Brain microvascular endothelial cell (primary cell): ENCODE results near the gene POLR3H.

ENCODE experiments used
- DNase-seq: peaks from one replicate; pipeline ENCODE4 v3.0.0-alpha.2; 2020
- H3K27ac ChIP-seq: fragments of 250-450 bp; sonication (Bioruptor Pico); 2 replicates; pipeline ENCODE4 v1.5.1; 2020; ENCODE audit warnings: mild to moderate bottlenecking, moderate library complexity
- H3K27me3 ChIP-seq: fragments of 250-450 bp; sonication (Bioruptor Pico); replicated peaks from 2 replicates; pipeline ENCODE4 v1.5.1; 2020; ENCODE audit warnings: mild to moderate bottlenecking
- H3K36me3 ChIP-seq: fragments of 250-450 bp; sonication (Bioruptor Pico); replicated peaks from 2 replicates; pipeline ENCODE4 v1.5.1; 2020; ENCODE audit warnings: mild to moderate bottlenecking
- H3K4me3 ChIP-seq: 2 replicates; pipeline ENCODE4 v1.5.1; 2011; ENCODE audit warnings: low read depth, mild to moderate bottlenecking, control low read depth, low read length, moderate library complexity
- CTCF ChIP-seq: IDR thresholded peaks from 2 replicates; pipeline ENCODE4 v1.5.1; 2011; ENCODE audit warnings: low read depth, mild to moderate bottlenecking, moderate library complexity, low read length, control low read depth, inconsistent platforms; ENCODE audit errors: missing control alignments
- in situ Hi-C: cut with HindIII; loops from 2 replicates; pipeline ENCODE4 v1.10.0; 2017; ENCODE audit warnings: low sequenced_read_pairs, low pct_ligation_motif_present

Gene POLR3H

GRCh38 chr22:41521126-41521525 is 23.1 kb downstream of the POLR3H start:
- no peak overlapping the region for H3K4me3 ChIP-seq
- no peaks in the 10 kb centered on the region for H3K27me3 ChIP-seq
- peaks cover 27% of the 10 kb centered on the region for H3K36me3 ChIP-seq
- no peak for DNase-seq
- TF ChIP-seq CTCF = no peak
- in situ Hi-C loops = no loop called here
- H3K27ac ChIP-seq = no peak overlapping the region

GRCh38 chr22:41518048-41518347 is 26.3 kb downstream of the POLR3H start:
- Histone ChIP-seq H3K27ac (no peak overlapping the region), H3K4me3 (no peak overlapping the region), H3K36me3 (peaks cover 34% of the 10 kb centered on the region), H3K27me3 (no peaks in the 10 kb centered on the region)
- no peak for DNase-seq
- in situ Hi-C loops = no loop called here
- TF ChIP-seq CTCF = no peak

GRCh38 chr22:41517172-41518047 is 26.9 kb downstream of the POLR3H start:
- in situ Hi-C loops = no loop called here
- Histone ChIP-seq H3K27ac (no peak overlapping the region), H3K27me3 (no peaks in the 10 kb centered on the region), H3K4me3 (no peak overlapping the region), H3K36me3 (peaks cover 37% of the 10 kb centered on the region)
- DNase-seq = peak; percentile 34
- TF ChIP-seq CTCF = peak; percentile 93

- no peak overlapping the region for H3K4me3 ChIP-seq
- DNase-seq = no peak
- H3K27ac ChIP-seq = no peak overlapping the region
- H3K27me3 ChIP-seq = no peaks in the 10 kb centered on the region
- peaks cover 41% of the 10 kb centered on the region for H3K36me3 ChIP-seq
- TF ChIP-seq CTCF = no peak
- in situ Hi-C loops = no loop called here
Observed at GRCh38 chr22:41516462-41516861, 27.8 kb downstream of the POLR3H start.

- Histone ChIP-seq H3K27ac (no peak overlapping the region), H3K27me3 (no peaks in the 10 kb centered on the region), H3K36me3 (peaks cover 45% of the 10 kb centered on the region), H3K4me3 (no peak overlapping the region)
- in situ Hi-C loops = no loop called here
- TF ChIP-seq CTCF = no peak
- DNase-seq = no peak
Observed at GRCh38 chr22:41513391-41513790, 30.9 kb downstream of the POLR3H start.
